Ishikawa (cell line): ENCODE data around the gene GDPD4.

Experiments used
- CEBPB ChIP-seq: IDR thresholded peaks from 2 replicates; pipeline ENCODE4 v1.6.1; 2012
- CREB1 ChIP-seq: IDR thresholded peaks from 2 replicates; pipeline ENCODE4 v1.6.1; 2012; ENCODE audit warnings: low read depth
- EGR1 ChIP-seq: IDR thresholded peaks from 2 replicates; pipeline ENCODE4 v1.6.1; 2012
- EP300 ChIP-seq: IDR thresholded peaks from 2 replicates; pipeline ENCODE4 v1.6.1; 2012; ENCODE audit warnings: borderline replicate concordance
- NFIC ChIP-seq: IDR thresholded peaks from 2 replicates; pipeline ENCODE4 v1.6.1; 2012
- RAD21 ChIP-seq: IDR thresholded peaks from 2 replicates; pipeline ENCODE4 v1.6.1; 2012; ENCODE audit warnings: low read depth
- REST ChIP-seq: IDR thresholded peaks from 2 replicates; pipeline ENCODE4 v1.6.1; 2012; ENCODE audit warnings: low read depth, mild to moderate bottlenecking
- TAF1 ChIP-seq: IDR thresholded peaks from 2 replicates; pipeline ENCODE4 v1.6.1; 2012; ENCODE audit warnings: low read depth, mild to moderate bottlenecking
- TCF12 ChIP-seq: IDR thresholded peaks from 2 replicates; pipeline ENCODE4 v1.6.1; 2012; ENCODE audit warnings: low read depth
- TEAD4 ChIP-seq: IDR thresholded peaks from 2 replicates; pipeline ENCODE4 v1.6.1; 2012
- YY1 ChIP-seq: IDR thresholded peaks from 2 replicates; pipeline ENCODE4 v1.6.1; 2012; ENCODE audit warnings: low read depth
- ZBTB7A ChIP-seq: IDR thresholded peaks from 2 replicates; pipeline ENCODE4 v1.6.1; 2012; ENCODE audit warnings: low read depth
- TF ChIP-seq, protein P1 (sequence below): IDR thresholded peaks from 2 replicates; pipeline ENCODE4 v1.6.1; 2012
- TF ChIP-seq, protein P2 (sequence below): IDR thresholded peaks from 2 replicates; pipeline ENCODE4 v1.6.1; 2012

DNA sequence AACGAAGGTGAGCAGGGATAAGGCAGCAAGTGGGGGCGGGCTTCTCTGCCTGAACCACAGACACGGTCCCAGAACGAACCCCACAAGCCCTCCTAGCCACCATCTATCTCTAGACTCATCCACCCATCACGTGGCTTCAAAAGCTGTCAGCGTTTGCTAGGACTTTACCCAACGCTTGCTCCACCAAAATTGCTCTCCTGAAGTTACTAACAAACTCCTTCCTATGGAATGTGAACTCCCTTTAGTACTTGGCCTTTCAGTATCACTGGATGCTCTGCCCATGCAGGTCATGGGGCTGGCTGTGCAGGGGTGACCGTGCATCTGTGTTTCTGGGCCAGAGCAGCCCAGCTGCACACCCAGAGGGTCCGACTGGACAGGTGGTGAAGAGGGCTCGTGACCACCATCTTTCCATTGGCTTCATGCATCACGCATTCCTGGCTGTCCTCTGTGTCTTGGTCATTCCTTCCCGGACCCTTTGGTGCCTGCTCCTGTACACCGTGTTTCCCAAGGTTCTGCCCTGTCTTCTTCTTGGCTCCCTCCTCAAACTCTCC is 88.4 kb downstream of the GDPD4 start:
- TF ChIP-seq CREB1 (no peak), REST (no peak), EP300 (no peak), YY1 (no peak), RAD21 (no peak), TAF1 (no peak), TEAD4 (no peak), CEBPB (no peak), NFIC (no peak), TCF12 (no peak), EGR1 (no peak), ZBTB7A (no peak)
- TF ChIP-seq, protein P1, sequence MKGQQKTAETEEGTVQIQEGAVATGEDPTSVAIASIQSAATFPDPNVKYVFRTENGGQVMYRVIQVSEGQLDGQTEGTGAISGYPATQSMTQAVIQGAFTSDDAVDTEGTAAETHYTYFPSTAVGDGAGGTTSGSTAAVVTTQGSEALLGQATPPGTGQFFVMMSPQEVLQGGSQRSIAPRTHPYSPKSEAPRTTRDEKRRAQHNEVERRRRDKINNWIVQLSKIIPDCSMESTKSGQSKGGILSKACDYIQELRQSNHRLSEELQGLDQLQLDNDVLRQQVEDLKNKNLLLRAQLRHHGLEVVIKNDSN, result no peak
- TF ChIP-seq, protein P2, sequence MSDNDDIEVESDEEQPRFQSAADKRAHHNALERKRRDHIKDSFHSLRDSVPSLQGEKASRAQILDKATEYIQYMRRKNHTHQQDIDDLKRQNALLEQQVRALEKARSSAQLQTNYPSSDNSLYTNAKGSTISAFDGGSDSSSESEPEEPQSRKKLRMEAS, result no peak
